GM19099 (cell line): ENCODE data around the gene PLXDC2.

Source experiments
- POLR2A ChIP-seq: IDR thresholded peaks from 3 replicates; pipeline ENCODE4 v1.6.1; 2011; ENCODE audit warnings: low read depth; ENCODE audit not compliant: insufficient read length; ENCODE audit errors: extremely low read depth

PLXDC2 gene

DNA sequence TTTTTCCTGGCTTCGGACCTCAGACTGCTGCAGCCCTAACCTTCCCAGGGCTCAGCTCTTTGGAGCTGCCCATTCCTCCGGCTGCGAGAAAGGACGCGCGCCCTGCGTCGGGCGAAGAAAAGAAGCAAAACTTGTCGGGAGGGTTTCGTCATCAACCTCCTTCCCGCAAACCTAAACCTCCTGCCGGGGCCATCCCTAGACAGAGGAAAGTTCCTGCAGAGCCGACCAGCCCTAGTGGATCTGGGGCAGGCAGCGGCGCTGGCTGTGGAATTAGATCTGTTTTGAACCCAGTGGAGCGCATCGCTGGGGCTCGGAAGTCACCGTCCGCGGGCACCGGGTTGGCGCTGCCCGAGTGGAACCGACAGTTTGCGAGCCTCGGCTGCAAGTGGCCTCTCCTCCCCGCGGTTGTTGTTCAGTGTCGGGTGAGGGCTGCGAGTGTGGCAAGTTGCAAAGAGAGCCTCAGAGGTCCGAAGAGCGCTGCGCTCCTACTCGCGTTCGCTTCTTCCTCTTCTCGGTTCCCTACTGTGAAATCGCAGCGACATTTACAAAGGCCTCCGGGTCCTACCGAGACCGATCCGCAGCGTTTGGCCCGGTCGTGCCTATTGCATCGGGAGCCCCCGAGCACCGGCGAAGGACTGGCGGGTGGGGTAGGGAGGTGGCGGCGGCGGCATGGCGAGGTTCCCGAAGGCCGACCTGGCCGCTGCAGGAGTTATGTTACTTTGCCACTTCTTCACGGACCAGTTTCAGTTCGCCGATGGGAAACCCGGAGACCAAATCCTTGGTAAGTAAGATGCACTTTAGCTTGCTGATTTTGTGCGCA is at the start of gene PLXDC2:
Gene PLXDC2 (plus strand): TSS at position 22 of the 820 bp plus-strand sequence.
- TF ChIP-seq POLR2A: no peak

DNA sequence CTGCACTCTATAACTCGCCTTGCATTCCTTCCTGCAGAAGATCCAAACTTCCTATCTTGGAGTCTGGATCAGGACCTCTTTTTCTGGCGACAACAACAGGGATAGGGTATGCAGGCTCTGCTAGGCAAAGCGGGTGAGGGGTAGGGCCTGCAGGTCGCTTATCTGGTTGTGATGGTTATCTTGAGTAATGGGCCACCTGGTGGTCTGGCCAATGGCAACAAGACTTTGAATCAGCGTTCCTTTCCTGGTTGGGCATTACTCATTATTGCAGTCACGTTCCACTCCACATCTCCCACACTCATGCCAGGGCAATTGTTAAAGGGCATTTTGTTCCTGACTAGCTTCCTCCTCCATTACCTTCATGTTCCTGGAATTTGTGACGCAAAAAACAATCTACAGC is 48.4 kb upstream of the PLXDC2 start:
- TF ChIP-seq POLR2A: no peak

DNA sequence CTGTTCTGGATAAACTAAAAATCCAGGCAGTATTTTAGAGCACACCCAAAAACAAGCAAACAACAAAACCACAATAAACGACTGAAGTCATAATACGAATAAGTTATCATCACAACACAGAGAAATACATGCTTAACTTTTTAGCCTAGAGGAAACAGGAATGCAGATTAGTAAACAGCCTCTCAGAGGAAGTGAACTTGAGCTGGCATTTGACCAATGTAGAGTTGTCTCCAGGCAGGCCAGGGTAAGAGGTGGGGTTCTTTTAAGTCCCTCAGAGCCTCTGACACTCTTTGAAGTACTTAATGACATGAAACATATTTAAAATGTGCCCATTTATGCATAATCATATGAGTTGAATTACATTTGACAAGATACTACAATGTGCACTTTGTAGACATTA is 43.3 kb upstream of the PLXDC2 start:
- no peak for TF ChIP-seq POLR2A

- no peak for TF ChIP-seq POLR2A
These were observed 40.9 kb upstream of the PLXDC2 start for GRCh38 chr10:19775296-19775695.

GRCh38 chr10:19777806-19778205 is 38.4 kb upstream of the PLXDC2 start:
- TF ChIP-seq POLR2A: no peak

- TF ChIP-seq POLR2A: no peak
These were observed 37.2 kb upstream of the PLXDC2 start for GRCh38 chr10:19778996-19779395.

DNA sequence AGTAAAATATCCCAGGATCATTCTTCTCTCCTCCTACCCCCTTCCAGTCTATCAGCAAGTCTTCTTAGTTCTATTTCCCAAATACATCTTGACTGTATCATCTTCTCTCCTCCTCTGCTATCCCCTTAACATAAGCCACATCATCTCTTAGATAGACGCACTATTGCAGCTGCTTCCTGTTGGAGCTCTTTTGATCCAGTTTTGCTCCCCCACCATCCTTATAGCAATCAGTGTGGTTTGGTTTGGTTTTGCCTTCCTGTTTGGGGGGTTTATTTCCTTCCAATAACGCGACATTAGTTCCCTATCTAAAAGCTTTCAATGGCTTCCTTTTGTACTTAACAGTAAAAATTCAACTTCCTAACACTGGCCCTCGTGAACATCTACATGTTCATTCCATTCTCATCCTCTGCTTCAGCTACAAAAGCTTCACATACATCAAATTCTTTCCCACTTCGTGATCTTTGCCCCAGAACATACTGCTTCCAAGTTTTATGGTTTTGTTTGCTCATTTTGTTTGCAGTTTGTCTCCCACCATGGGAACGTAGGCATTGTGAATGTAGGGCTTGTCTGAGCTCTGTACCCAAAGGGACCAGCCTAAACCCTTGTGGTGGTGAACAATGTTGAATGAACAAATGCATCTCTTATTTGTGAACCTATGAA is 33.7 kb upstream of the PLXDC2 start:
- TF ChIP-seq POLR2A: no peak

- TF ChIP-seq POLR2A: no peak
These were observed 32.5 kb upstream of the PLXDC2 start for GRCh38 chr10:19783721-19784120.

DNA sequence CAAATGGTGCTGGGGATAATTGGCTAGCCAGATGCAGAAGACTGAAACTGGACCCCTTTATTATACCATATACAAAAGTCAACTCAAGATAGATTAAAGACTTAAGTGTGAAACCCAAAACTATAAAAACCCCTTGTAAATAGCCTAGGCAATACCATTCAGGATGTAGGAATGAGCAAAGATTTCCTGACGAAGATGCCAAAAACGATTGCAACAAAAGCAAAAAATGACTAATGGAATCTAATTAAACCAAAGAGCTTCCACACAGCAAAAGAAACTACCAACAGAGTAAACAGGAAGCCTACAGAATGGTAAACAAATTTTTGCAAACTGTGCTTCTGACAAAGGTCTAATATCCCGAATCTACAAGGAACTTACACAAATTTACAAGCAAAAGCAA is 30.9 kb upstream of the PLXDC2 start:
- no peak for TF ChIP-seq POLR2A

GRCh38 chr10:19788075-19788686 is 28.1 kb upstream of the PLXDC2 start:
- no peak for TF ChIP-seq POLR2A

DNA sequence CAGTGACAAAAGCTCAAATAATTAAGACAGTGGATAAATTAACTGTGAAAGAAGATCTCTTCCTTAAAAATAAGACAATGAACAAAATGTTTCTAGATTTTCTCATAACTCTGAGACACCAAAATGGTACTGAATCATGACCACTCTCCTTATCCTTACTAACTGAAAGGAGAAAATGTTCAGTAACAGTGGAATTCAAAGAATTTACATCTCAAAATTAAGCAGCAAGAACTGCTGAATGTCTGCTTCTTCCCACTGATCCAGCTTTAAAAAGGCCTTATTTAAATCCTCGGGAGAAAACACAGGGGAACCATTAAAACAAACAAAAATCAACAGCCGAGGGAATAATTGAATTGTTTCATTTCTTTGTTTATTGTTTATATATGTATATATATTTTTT is 27.3 kb upstream of the PLXDC2 start:
- no peak for TF ChIP-seq POLR2A

- no peak for TF ChIP-seq POLR2A
These were observed 26.6 kb upstream of the PLXDC2 start for GRCh38 chr10:19789607-19790006.

GRCh38 chr10:19791032-19791431 is 25.2 kb upstream of the PLXDC2 start:
- no peak for TF ChIP-seq POLR2A

DNA sequence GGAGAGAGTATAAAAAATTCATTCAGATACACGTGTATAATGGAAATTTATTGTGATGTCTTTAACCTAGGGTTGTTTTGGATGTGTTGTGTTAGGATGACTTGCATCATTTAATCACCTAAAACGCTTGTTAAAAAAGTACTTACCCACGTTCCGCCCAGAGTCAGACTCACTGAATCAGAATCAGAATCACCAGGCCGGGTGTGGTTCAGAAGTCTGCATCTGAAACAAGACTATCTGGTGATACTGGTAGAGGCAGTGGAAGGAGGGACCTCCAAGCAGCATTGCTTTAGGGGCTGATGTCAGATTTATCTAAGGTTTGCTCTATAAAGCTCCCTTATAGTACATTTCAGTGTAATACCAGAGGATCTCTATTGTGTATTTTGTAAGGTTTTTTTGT is 20.5 kb upstream of the PLXDC2 start:
- TF ChIP-seq POLR2A: no peak

DNA sequence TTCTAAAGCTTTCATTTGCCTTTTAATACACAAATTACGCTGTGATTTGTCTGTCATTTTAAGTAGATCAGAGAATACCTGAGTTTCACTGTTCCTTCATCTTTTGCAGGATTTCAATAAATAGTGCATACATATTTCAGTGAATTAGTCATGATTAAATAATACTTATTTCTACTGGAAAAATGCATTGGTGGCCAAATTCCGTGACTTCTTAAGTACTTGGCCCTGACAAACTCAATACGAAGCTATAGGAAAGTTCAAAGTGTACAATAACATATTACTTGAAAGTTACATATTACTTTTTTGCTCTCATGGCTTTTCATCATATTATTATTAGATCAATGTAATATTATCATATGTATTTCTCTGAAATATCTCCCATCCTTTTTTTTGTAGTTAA is 16.1 kb upstream of the PLXDC2 start:
- no peak for TF ChIP-seq POLR2A

- TF ChIP-seq POLR2A: no peak
These were observed 14.9 kb upstream of the PLXDC2 start for GRCh38 chr10:19801369-19801768.

- TF ChIP-seq POLR2A: no peak
These were observed 12.6 kb upstream of the PLXDC2 start for GRCh38 chr10:19803676-19804075.

DNA sequence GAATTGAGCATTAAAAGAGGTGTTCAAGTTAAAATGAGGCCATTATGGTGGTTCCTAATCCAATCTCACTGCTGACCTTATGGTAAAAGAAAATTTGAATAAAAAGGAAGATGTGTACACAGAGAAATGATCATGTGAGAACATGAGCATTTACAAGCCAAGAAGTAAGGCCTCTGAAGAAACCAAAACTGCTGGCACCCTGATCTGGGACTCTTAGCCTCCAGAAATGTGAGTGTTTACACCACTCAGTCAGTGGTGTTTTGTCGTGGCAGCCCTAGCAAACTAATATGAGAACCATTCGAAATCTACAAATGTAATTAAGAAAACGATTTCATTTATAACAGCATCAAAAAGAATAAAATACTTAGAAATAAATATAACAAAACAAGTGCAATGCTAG is 6.8 kb upstream of the PLXDC2 start:
- TF ChIP-seq POLR2A: no peak
